Measurements from ENCODE around the gene SLC7A14. TPM values are rescaled to one million over a fixed set of nuclear protein-coding genes. Genes with fewer than 3 reads are reported as not detected.

The SLC7A14 gene
- polyA plus RNA-seq, 2 of the 4 experiments (the other 2 are of a cell fraction) = not detected

- no peak overlapping the region for H3K4me2 ChIP-seq
- H3K9me3 ChIP-seq = no peaks in the 10 kb centered on the region
- TF ChIP-seq USF2 (IDR thresholded peaks at IDR 0.05) (no peak), ELK1 (IDR thresholded peaks at IDR 0.05; ENCODE audit: low read depth, low read length) (no peak), TFCP2L1 (CRISPR knock-in tag; IDR thresholded peaks at IDR 0.05) (no peak), CHD4 (IDR thresholded peaks at IDR 0.05; ENCODE audit: borderline replicate concordance) (no peak), KDM5A (IDR thresholded peaks at IDR 0.05) (no peak), MAX (IDR thresholded peaks at IDR 0.05) (no peak), RAD21 (conservative IDR thresholded peaks at IDR 0.05 in 1 of 2, IDR thresholded peaks at IDR 0.05 in 1 of 2) (no peak), FOSL2 (IDR thresholded peaks at IDR 0.05) (no peak), FOSL2 (CRISPR knock-in tag; IDR thresholded peaks at IDR 0.05) (no peak), HES2 (IDR thresholded peaks at IDR 0.05) (no peak), BCL3 (IDR thresholded peaks at IDR 0.05) (no peak), FOXS1 (CRISPR knock-in tag; IDR thresholded peaks at IDR 0.05) (no peak), JUN (IDR thresholded peaks at IDR 0.05) (no peak)
- no peaks in the 10 kb centered on the region for H3K4me1 ChIP-seq
- WGBS (ENCODE audit: missing lambda C conversion rate) = 80% methylated on average over 14 of the region's 14 CpGs
- ATAC-seq = no peak
- DNase-seq (ENCODE audit: low read depth in 1 of 2, low spot score in 1 of 2) = no peak
- ChIA-PET CTCF (interaction anchor here (0.6 to 2.9 kb wide), 10 partner anchors 8 to 380 kb away, joined by 3 to 12 read pairs (median 4); no protein-coding TSS in a partner anchor), POLR2A (no interaction called here)
- H3K4me3 ChIP-seq = no peak overlapping the region
- no peak overlapping the region for H3K27ac ChIP-seq
- no peak for FAIRE-seq
Measured at GRCh38 chr3:170432416-170432815, 153.5 kb downstream of the SLC7A14 start.

- WGBS (ENCODE audit: missing lambda C conversion rate) = 72% methylated on average over 3 of the region's 3 CpGs
- POLR2A ChIA-PET = no interaction called here
- H3K4me1 ChIP-seq = no peaks in the 10 kb centered on the region
- ATAC-seq = no peak
- no peak overlapping the region for H3K4me3 ChIP-seq
- no peaks in the 10 kb centered on the region for H3K9me3 ChIP-seq
- no peak for FAIRE-seq
- CTCF ChIA-PET = interaction anchor here (0.9 to 2.9 kb wide), 4 partner anchors 17 to 397 kb away, joined by 3 to 12 read pairs (median 7); no protein-coding TSS in a partner anchor
- no peak for TF ChIP-seq POLR2A (IDR thresholded peaks at IDR 0.05; ENCODE audit: low read length)
- no peak for TF ChIP-seq HEYL (CRISPR knock-in tag; IDR thresholded peaks at IDR 0.05)
- TF ChIP-seq SREBF2 (IDR thresholded peaks at IDR 0.05) = no peak
- no peak for TF ChIP-seq EHF (CRISPR knock-in tag; IDR thresholded peaks at IDR 0.05)
- no peak for TF ChIP-seq KDM5A (IDR thresholded peaks at IDR 0.05)
- no peak for TF ChIP-seq MAX (IDR thresholded peaks at IDR 0.05)
- no peak for TF ChIP-seq ZNF302 (CRISPR knock-in tag; IDR thresholded peaks at IDR 0.05)
- TF ChIP-seq ZSCAN20 (CRISPR knock-in tag; IDR thresholded peaks at IDR 0.05) = no peak
- no peak for TF ChIP-seq CEBPB (IDR thresholded peaks at IDR 0.05)
- TF ChIP-seq RCOR1 (IDR thresholded peaks at IDR 0.05; ENCODE audit: low read depth, low read length) = no peak
- TF ChIP-seq BCL3 (IDR thresholded peaks at IDR 0.05) = no peak
- TF ChIP-seq FOXS1 (CRISPR knock-in tag; IDR thresholded peaks at IDR 0.05) = no peak
- TF ChIP-seq HOXB13 (CRISPR knock-in tag; IDR thresholded peaks at IDR 0.05; ENCODE audit: low read depth) = no peak
- TF ChIP-seq HOXA7 (CRISPR knock-in tag; IDR thresholded peaks at IDR 0.05) = no peak
- no peak for TF ChIP-seq CBX8 (IDR thresholded peaks at IDR 0.05)
- no peak for TF ChIP-seq FOSB (CRISPR knock-in tag; IDR thresholded peaks at IDR 0.05)
- no peak for TF ChIP-seq NR3C1 (IDR thresholded peaks at IDR 0.05)
- no peak for TF ChIP-seq E2F6 (IDR thresholded peaks at IDR 0.05; ENCODE audit: borderline replicate concordance, low read depth)
- TF ChIP-seq RNF2 (IDR thresholded peaks at IDR 0.05; ENCODE audit: borderline replicate concordance, low read depth) = no peak
- H3K27ac ChIP-seq = no peak overlapping the region
- H3K4me2 ChIP-seq = no peak overlapping the region
- DNase-seq (ENCODE audit: low read depth in 1 of 2, low spot score in 1 of 2) = no peak
Measured at GRCh38 chr3:170431054-170431453, 154.8 kb downstream of the SLC7A14 start.
